Measurements from ENCODE around the gene SEMA6D. TPM values are rescaled to one million over a fixed set of nuclear protein-coding genes. Genes with fewer than 3 reads are reported as not detected.

SEMA6D gene
- total RNA-seq, 1 experiment from 2014 or later = 15.8 TPM

- Histone ChIP-seq H2AFZ (ENCODE audit: low read length) (no peak overlapping the region), H2BK15ac (ENCODE audit: low read depth, low read length) (no peak overlapping the region), H3K56ac (ENCODE audit: insufficient read length, low read depth, low read length) (no peak overlapping the region), H2AK5ac (ENCODE audit: insufficient read length, low read length) (no peak overlapping the region), H4K20me1 (ENCODE audit: control insufficient read depth, insufficient read depth, insufficient read length) (no peaks in the 10 kb centered on the region), H3K9ac (ENCODE audit: extremely low read depth, insufficient read length, low read length) (no peak overlapping the region), H3K4me2 (ENCODE audit: insufficient read depth, insufficient read length, low read length) (no peak overlapping the region), H2BK5ac (ENCODE audit: insufficient read length, low read length) (no peak overlapping the region), H2BK20ac (ENCODE audit: low read depth, low read length, poor library complexity, severe bottlenecking) (no peak overlapping the region), H4K8ac (replicated peaks; ENCODE audit: insufficient read length, low read depth, low read length) (no peak overlapping the region), H3K14ac (ENCODE audit: insufficient read depth, low read length) (no peak overlapping the region), H2BK120ac (ENCODE audit: low read depth, low read length, poor library complexity, severe bottlenecking) (no peak overlapping the region), H3K27ac (ENCODE audit: insufficient read length, low read depth, low read length) (no peak overlapping the region), H3T11ph (ENCODE audit: low read length) (no peak overlapping the region), H3K9me3 (ENCODE audit: control insufficient read depth, low read depth, low read length) (no peaks in the 10 kb centered on the region), H4K91ac (ENCODE audit: insufficient read length, low read depth, low read length) (no peak overlapping the region), H3K79me2 (ENCODE audit: insufficient read depth, low read length) (no peaks in the 10 kb centered on the region), H4K5ac (ENCODE audit: insufficient read length, low read depth, low read length) (no peak overlapping the region), H3K23ac (ENCODE audit: insufficient read length, low read depth, low read length) (no peak overlapping the region), H3K27me3 (ENCODE audit: insufficient read depth, low read length) (no peaks in the 10 kb centered on the region), H3K4me1 (ENCODE audit: insufficient read depth, low read length) (no peaks in the 10 kb centered on the region), H2BK12ac (ENCODE audit: insufficient read length, low read depth, low read length) (no peak overlapping the region), H3K23me2 (ENCODE audit: insufficient read length, low read depth, low read length, poor library complexity, severe bottlenecking) (no peaks in the 10 kb centered on the region), H3K18ac (ENCODE audit: insufficient read length, low read depth, low read length) (no peak overlapping the region), H3K4ac (ENCODE audit: low read depth, low read length) (no peak overlapping the region), H3K79me1 (ENCODE audit: insufficient read depth, low read depth, low read length, poor library complexity, severe bottlenecking) (no peaks in the 10 kb centered on the region)
- H3K4me1 Mint-ChIP-seq = peaks cover 15 to 17% of the 10 kb centered on the region in 2 experiments
- H3K36me3 Mint-ChIP-seq (ENCODE audit: insufficient read depth in 1 of 3, low read depth in 3 of 3) = no peaks in the 10 kb centered on the region
- no peak for DNase-seq
- H3K27me3 Mint-ChIP-seq (ENCODE audit: low read depth) = no peaks in the 10 kb centered on the region
- no CpG with 5 or more reads among the region's 3 CpGs for WGBS (ENCODE audit: extremely low coverage, insufficient read length, low lambda C conversion rate)
- H3K4me3 Mint-ChIP-seq = no peak overlapping the region
- H3K9me3 Mint-ChIP-seq = no peaks in the 10 kb centered on the region
- no peak overlapping the region for H3K27ac Mint-ChIP-seq
- no peak for TF ChIP-seq CTCF (conservative IDR thresholded peaks at IDR 0.05)
Measured at GRCh38 chr15:47796339-47796738, 79.0 kb downstream of the SEMA6D start.

All from H9 (cell line).